Psoas muscle (tissue), 8 donors: ENCODE measurements around the gene KIF20B. TPM values are rescaled to one million over a fixed set of nuclear protein-coding genes. Genes with fewer than 3 reads are reported as not detected.
A peak's percentile ranks its signal among the peaks of the same experiment; 100 is the strongest.

Experiments
- ATAC-seq, 4 donors: fragments of 200-7000 bp; cut with Tn5 transposase; one replicate each; pipeline ENCODE4 v1.9.1; 2020; ENCODE audit warnings: moderate library complexity in 3 of 4, mild to moderate bottlenecking in 2 of 4
- DNase-seq, 2 donors: peaks; one replicate each; pipeline ENCODE4 v3.0.0-alpha.2; 2020
- H3K27ac ChIP-seq: fragments of 200-600 bp; one replicate; pipeline ENCODE4 v1.8.0; 2022
- H3K27me3 ChIP-seq, 3 donors: fragments of 200-600 bp in 1 of 3; one replicate each; pipeline versions ENCODE4 v1.6.1 to v1.8.0; 2013 to 2022; ENCODE audit warnings: low read length in 2 of 3, mild to moderate bottlenecking in 2 of 3, moderate library complexity in 1 of 3; ENCODE audit not compliant: insufficient read depth in 3 of 3
- H3K36me3 ChIP-seq, 2 donors: fragments of 200-600 bp in 1 of 2; one replicate each; pipeline versions ENCODE4 v1.6.1 to v1.8.0; 2013 to 2022; ENCODE audit warnings: low read depth in 1 of 2, mild to moderate bottlenecking in 1 of 2, moderate library complexity in 1 of 2; ENCODE audit not compliant: insufficient read depth in 1 of 2
- H3K4me1 ChIP-seq: fragments of 200-600 bp; one replicate; pipeline ENCODE4 v1.8.0; 2022
- H3K4me3 ChIP-seq: fragments of 200-600 bp; one replicate; pipeline ENCODE4 v1.8.0; 2022; ENCODE audit warnings: mild to moderate bottlenecking
- H3K9me3 ChIP-seq: fragments of 200-600 bp; one replicate; pipeline ENCODE4 v1.8.0; 2022
- CTCF ChIP-seq: fragments of 200-600 bp; IDR thresholded peaks from one replicate; pipeline ENCODE4 v1.8.0; 2022; ENCODE audit warnings: antibody characterized with exemption
- WGBS, 3 donors: extraction: QIAGEN DNeasy Blood & Tissue Kit; methylation state at CpG; one replicate each; pipeline versions ENCODE4 v1.1.6 to v1.1.7; 2013; 5-methylcytosine and 5-hydroxymethylcytosine counted together
- intact Hi-C, 2 donors: fragments of 100-400 bp; cut with DNase I; formaldehyde crosslinking; loops; one replicate each; pipeline versions ENCODE4 v1.11.0 to v1.14.2; 2022
- polyA plus RNA-seq, 3 donors: library from polyadenylated mRNA; stranded (reverse); fragments of 200-250 nt; gene quantifications; one replicate each; pipeline ENCODE4 v1.2.3, GENCODE V29; 2013
- total RNA-seq, 4 donors: library from RNA; stranded (reverse); fragmentation: NEBNext Ultra II Directional in 2 of 4; extraction: Animal tissue kit (Norgen Biotek cat#: 25700) in 2 of 4; gene quantifications; one replicate each; pipeline versions ENCODE4 v1.2.1 to v1.2.4, GENCODE V29; 2021 to 2023
- donor health status: healthy with polysubstance abuse.
- donor health status: DM: no; HTN: no; CAD: no; lungs with moderate emphysema.
- donor health status: Bipolar disorder and iron deficiency.
- donor health status: healthy.
- donor health status: DM: yes; HTN: yes; CAD: no.
- donor health status: DM: no; HTN: no; CAD: no.
- donor health status: DM: no; HTN: no; CAD: no.
- donor health status: DM: yes; HTN: yes; CAD: no.

KIF20B gene
- total and polyA plus RNA-seq, 7 donors: 0.18 to 0.84 (median 0.57) TPM

GRCh38 chr10:89684604-89685003 is 16.8 kb upstream of the KIF20B start:
- Histone ChIP-seq H3K27me3 (no peaks in the 10 kb centered on the region), H3K9me3 (no peaks in the 10 kb centered on the region), H3K36me3 (no peaks in the 10 kb centered on the region), H3K4me1 (no peaks in the 10 kb centered on the region), H3K4me3 (no peak overlapping the region), H3K27ac (no peak overlapping the region)
- WGBS, 3 donors: 73 to 82% (median 73%) methylated on average over 2 of the region's 2 CpGs
- intact Hi-C loops: no loop called here
- TF ChIP-seq CTCF: no peak
- ATAC-seq (peak; percentile 37 to 67 (median 46)), DNase-seq (no peak)

GRCh38 chr10:89685936-89686335 is 15.5 kb upstream of the KIF20B start:
- Histone ChIP-seq H3K27ac (no peak overlapping the region), H3K27me3 (no peaks in the 10 kb centered on the region), H3K4me1 (no peaks in the 10 kb centered on the region), H3K36me3 (no peaks in the 10 kb centered on the region), H3K9me3 (no peaks in the 10 kb centered on the region), H3K4me3 (no peak overlapping the region)
- intact Hi-C loops: no loop called here
- ATAC-seq: no peak
- TF ChIP-seq CTCF: no peak
- DNase-seq: no peak
- WGBS, 3 donors: 82 to 89% (median 86%) methylated on average over 4 of the region's 4 CpGs

GRCh38 chr10:89690027-89690426 is 11.4 kb upstream of the KIF20B start:
- no peaks in the 10 kb centered on the region for H3K27me3 ChIP-seq
- no peaks in the 10 kb centered on the region for H3K4me1 ChIP-seq
- intact Hi-C loops: no loop called here
- TF ChIP-seq CTCF: no peak
- H3K9me3 ChIP-seq: no peaks in the 10 kb centered on the region
- WGBS, 3 donors: 50 to 92% (median 75%) methylated on average over 2 of the region's 2 CpGs
- H3K27ac ChIP-seq: no peak overlapping the region
- no peaks in the 10 kb centered on the region for H3K36me3 ChIP-seq
- no peak overlapping the region for H3K4me3 ChIP-seq
- no peak for DNase-seq
- ATAC-seq: no peak

GRCh38 chr10:89692416-89692815 is 9.0 kb upstream of the KIF20B start:
- 80 to 91% (median 82%) methylated on average over 4 of the region's 4 CpGs for WGBS, 3 donors
- Histone ChIP-seq H3K27me3 (no peaks in the 10 kb centered on the region), H3K36me3 (no peaks in the 10 kb centered on the region), H3K9me3 (no peaks in the 10 kb centered on the region), H3K4me1 (no peaks in the 10 kb centered on the region), H3K4me3 (no peak overlapping the region), H3K27ac (no peak overlapping the region)
- ATAC-seq (no peak), DNase-seq (no peak)
- intact Hi-C loops: no loop called here
- TF ChIP-seq CTCF: no peak

GRCh38 chr10:89693176-89693575 is 8.2 kb upstream of the KIF20B start:
- Histone ChIP-seq H3K36me3 (no peaks in the 10 kb centered on the region), H3K9me3 (no peaks in the 10 kb centered on the region), H3K27me3 (no peaks in the 10 kb centered on the region), H3K27ac (no peak overlapping the region), H3K4me1 (no peaks in the 10 kb centered on the region), H3K4me3 (no peak overlapping the region)
- intact Hi-C loops: no loop called here
- DNase-seq (no peak), ATAC-seq (no peak)
- WGBS, 3 donors: 88 to 92% (median 90%) methylated on average over 5 of the region's 5 CpGs
- TF ChIP-seq CTCF: no peak
